Hepatocyte (in vitro differentiated cells): ENCODE measurements around the gene CAMTA2. TPM values are rescaled to one million over a fixed set of nuclear protein-coding genes. Genes with fewer than 3 reads are reported as not detected.
A peak's percentile ranks its signal among the peaks of the same experiment; 100 is the strongest.

Experiments
- DNase-seq: peaks from one replicate; pipeline ENCODE4 v3.0.0-alpha.2; 2016; ENCODE audit warnings: low spot score
- H2AFZ ChIP-seq: fragments of 200-600 bp; sonication (generic); 2 replicates; pipeline ENCODE4 v1.6.0; 2016; ENCODE audit warnings: antibody characterized with exemption, mild to moderate bottlenecking
- H3K27ac ChIP-seq: fragments of 200-600 bp; sonication (generic); 2 replicates; pipeline ENCODE4 v1.5.1; 2016; ENCODE audit warnings: mild to moderate bottlenecking
- H3K27me3 ChIP-seq: fragments of 200-600 bp; sonication (generic); 2 replicates; pipeline ENCODE4 v1.6.1; 2016
- H3K36me3 ChIP-seq: fragments of 200-600 bp; sonication (generic); replicated peaks from 2 replicates; pipeline ENCODE4 v1.5.1; 2016; ENCODE audit warnings: low read depth; ENCODE audit not compliant: insufficient read depth
- H3K4me1 ChIP-seq: fragments of 200-600 bp; sonication (generic); 2 replicates; pipeline ENCODE4 v1.5.1; 2016; ENCODE audit warnings: mild to moderate bottlenecking, moderate library complexity; ENCODE audit not compliant: insufficient read depth
- H3K4me2 ChIP-seq: fragments of 200-600 bp; sonication (generic); 2 replicates; pipeline ENCODE4 v1.6.0; 2016
- H3K4me3 ChIP-seq: fragments of 200-600 bp; sonication (generic); 2 replicates; pipeline ENCODE4 v1.5.1; 2016; ENCODE audit warnings: mild to moderate bottlenecking
- H3K79me2 ChIP-seq: fragments of 200-600 bp; sonication (generic); 2 replicates; pipeline ENCODE4 v1.6.0; 2017; ENCODE audit warnings: mild to moderate bottlenecking
- H3K9me2 ChIP-seq: fragments of 200-600 bp; sonication (generic); replicated peaks from 2 replicates; pipeline ENCODE4 v1.6.0; 2017; ENCODE audit warnings: mild to moderate bottlenecking; ENCODE audit not compliant: insufficient read depth
- H3K9me3 ChIP-seq: fragments of 200-600 bp; sonication (generic); 2 replicates; pipeline ENCODE4 v1.5.1; 2016; ENCODE audit warnings: low read depth, mild to moderate bottlenecking
- H4K20me1 ChIP-seq: fragments of 200-600 bp; sonication (generic); 2 replicates; pipeline ENCODE4 v1.6.0; 2016; ENCODE audit warnings: mild to moderate bottlenecking; ENCODE audit not compliant: insufficient read depth, poor library complexity, severe bottlenecking
- CTCF ChIP-seq: fragments of 200-600 bp; sonication (generic); IDR thresholded peaks from 2 replicates; pipeline ENCODE4 v1.5.1; 2016; ENCODE audit warnings: antibody characterized with exemption, mild to moderate bottlenecking; ENCODE audit not compliant: poor library complexity
- EZH2 ChIP-seq: fragments of 200-600 bp; sonication (generic); IDR thresholded peaks from 2 replicates; pipeline ENCODE4 v1.6.1; 2016; ENCODE audit warnings: antibody characterized with exemption, mild to moderate bottlenecking, borderline replicate concordance
- EZH2phosphoT487 ChIP-seq: fragments of 200-600 bp; sonication (generic); IDR thresholded peaks from one replicate; pipeline ENCODE4 v1.6.1; 2018; ENCODE audit warnings: antibody characterized with exemption, mild to moderate bottlenecking, low read depth, moderate library complexity; ENCODE audit not compliant: unreplicated experiment, severe bottlenecking
- WGBS: methylation state at CpG from one replicate; pipeline ENCODE4 v1.1.6; 2016; ENCODE audit warnings: low lambda C conversion rate; ENCODE audit errors: missing lambda C conversion rate; 5-methylcytosine and 5-hydroxymethylcytosine counted together
- polyA plus RNA-seq: library from polyadenylated mRNA; unstranded; fragments of >200 nt; fragmentation: Nextera tagmentation; extraction: Ambion mirVana; gene quantifications from 2 replicates; pipeline ENCODE4 v1.2.1, GENCODE V29; 2016
- total RNA-seq: library from RNA; depleted of rRNA; stranded (reverse); fragments of >200 nt; gene quantifications from 2 replicates; pipeline ENCODE4 v1.2.3, GENCODE V29; 2014

Gene CAMTA2
- total and polyA plus RNA-seq, 2 experiments from 2014 or later, result 12.5 to 45.6 TPM

GRCh38 chr17:4956493-4957061 is 30.9 kb downstream of the CAMTA2 start:
- Histone ChIP-seq H3K79me2 (no peaks in the 10 kb centered on the region), H3K27ac (no peak overlapping the region), H2AFZ (no peak overlapping the region), H3K4me1 (no peaks in the 10 kb centered on the region), H3K27me3 (no peaks in the 10 kb centered on the region), H3K9me2 (no peaks in the 10 kb centered on the region), H4K20me1 (no peaks in the 10 kb centered on the region), H3K4me3 (no peak overlapping the region), H3K36me3 (no peaks in the 10 kb centered on the region), H3K9me3 (no peaks in the 10 kb centered on the region), H3K4me2 (no peak overlapping the region)
- DNase-seq, result no peak
- TF ChIP-seq CTCF (no peak), EZH2phosphoT487 (no peak), EZH2 (no peak)
- 81% methylated on average over 10 of the region's 10 CpGs for WGBS

- no peak for TF ChIP-seq EZH2
- Histone ChIP-seq H3K27me3 (no peaks in the 10 kb centered on the region), H3K27ac (no peak overlapping the region), H3K36me3 (no peaks in the 10 kb centered on the region), H3K4me2 (no peak overlapping the region), H3K4me3 (no peak overlapping the region), H3K9me3 (no peaks in the 10 kb centered on the region), H3K9me2 (no peaks in the 10 kb centered on the region), H3K4me1 (peaks cover 14% of the 10 kb centered on the region), H4K20me1 (no peaks in the 10 kb centered on the region), H3K79me2 (no peaks in the 10 kb centered on the region), H2AFZ (no peak overlapping the region)
- 98% methylated on average over 8 of the region's 8 CpGs for WGBS
- no peak for DNase-seq
These were observed 32.4 kb downstream of the CAMTA2 start for GRCh38 chr17:4955091-4955490.

- Histone ChIP-seq H3K9me3 (no peaks in the 10 kb centered on the region), H3K27me3 (no peaks in the 10 kb centered on the region), H3K4me3 (no peak overlapping the region), H3K27ac (no peak overlapping the region), H4K20me1 (no peaks in the 10 kb centered on the region), H3K9me2 (no peaks in the 10 kb centered on the region), H3K4me2 (no peak overlapping the region), H3K4me1 (peaks cover 15% of the 10 kb centered on the region), H3K36me3 (no peaks in the 10 kb centered on the region), H2AFZ (no peak overlapping the region), H3K79me2 (no peaks in the 10 kb centered on the region)
- WGBS, result 89% methylated on average over 14 of the region's 14 CpGs
- no peak for DNase-seq
- TF ChIP-seq CTCF (no peak), EZH2phosphoT487 (no peak), EZH2 (no peak)
These were observed 34.0 kb downstream of the CAMTA2 start for GRCh38 chr17:4953451-4953961.

GRCh38 chr17:4951486-4951885 is 36.0 kb downstream of the CAMTA2 start:
- H3K9me2 ChIP-seq, result no peaks in the 10 kb centered on the region
- DNase-seq, result no peak
- H3K79me2 ChIP-seq, result peaks cover 18% of the 10 kb centered on the region
- 81% methylated on average over 3 of the region's 3 CpGs for WGBS
- no peak overlapping the region for H2AFZ ChIP-seq
- no peaks in the 10 kb centered on the region for H3K36me3 ChIP-seq
- H3K9me3 ChIP-seq, result no peaks in the 10 kb centered on the region
- TF ChIP-seq EZH2phosphoT487 (no peak), CTCF (no peak), EZH2 (no peak)
- peaks cover 16% of the 10 kb centered on the region for H3K4me1 ChIP-seq
- H3K4me3 ChIP-seq, result no peak overlapping the region
- H3K27me3 ChIP-seq, result no peaks in the 10 kb centered on the region
- H3K27ac ChIP-seq, result no peak overlapping the region
- peaks cover 5% of the 10 kb centered on the region for H4K20me1 ChIP-seq
- H3K4me2 ChIP-seq, result peak overlapping the region; percentile 86
